PC-9 (cell line): ENCODE data around the gene MAPKBP1. TPM values are rescaled to one million over a fixed set of nuclear protein-coding genes. Genes with fewer than 3 reads are reported as not detected.

ENCODE experiments used
- BruUV-seq: library from RNA; stranded (reverse); fragments of 400-500 nt; replicated peaks from 2 replicates; lab custom pipeline; 2021; lab: Mats Ljungman, UMichigan
- CTCF ChIA-PET: fragments of 300-600 bp; sonication (Branson Sonifier 250); formaldehyde crosslinking; loops from one replicate; lab custom pipeline; 2022; ENCODE audit warnings: antibody characterized with exemption; lab: Charles Lee
- POLR2A ChIA-PET: fragments of 300-600 bp; sonication (Branson Sonifier 250); formaldehyde crosslinking; loops from one replicate; lab custom pipeline; 2022; ENCODE audit warnings: antibody characterized with exemption; ENCODE audit not compliant: unreplicated experiment; lab: Charles Lee
- DNase-seq, 2 experiments: peaks; one replicate each; pipeline versions ENCODE4 v3.0.0 to v3.0.0-alpha.2; 2015 to 2022; ENCODE audit warnings: mixed read lengths in 1 of 2
- H2AFZ ChIP-seq: fragments of 200-600 bp; sonication (generic); 2 replicates; pipeline ENCODE4 v1.8.1; 2017; ENCODE audit warnings: antibody characterized with exemption
- H3F3A ChIP-seq: fragments of 200-600 bp; sonication (generic); 2 replicates; pipeline ENCODE4 v1.8.1; 2017; ENCODE audit warnings: antibody characterized with exemption, mild to moderate bottlenecking, low read depth; ENCODE audit not compliant: insufficient read depth
- H3K27ac ChIP-seq: fragments of 200-600 bp; sonication (generic); 2 replicates; pipeline ENCODE4 v1.6.1; 2016; ENCODE audit warnings: mixed run types
- H3K27me3 ChIP-seq: fragments of 200-600 bp; sonication (generic); 2 replicates; pipeline ENCODE4 v1.6.1; 2016; ENCODE audit warnings: low read depth, mixed run types; ENCODE audit not compliant: insufficient read depth
- H3K36me3 ChIP-seq: fragments of 200-600 bp; sonication (generic); 2 replicates; pipeline ENCODE4 v1.6.1; 2016; ENCODE audit warnings: low read depth, mixed run types
- H3K4me1 ChIP-seq: fragments of 200-600 bp; sonication (generic); replicated peaks from 2 replicates; pipeline ENCODE4 v1.6.1; 2016; ENCODE audit warnings: mixed run types; ENCODE audit not compliant: insufficient read depth
- H3K4me2 ChIP-seq: fragments of 200-600 bp; sonication (generic); 2 replicates; pipeline ENCODE4 v1.6.1; 2017; ENCODE audit warnings: mixed run types
- H3K4me3 ChIP-seq: fragments of 200-600 bp; sonication (generic); 2 replicates; pipeline ENCODE4 v1.6.1; 2016; ENCODE audit warnings: mixed run types
- H3K79me2 ChIP-seq: fragments of 200-600 bp; sonication (generic); 2 replicates; pipeline ENCODE4 v1.6.1; 2017; ENCODE audit warnings: low read depth, mixed run types
- H3K9me2 ChIP-seq: fragments of 200-600 bp; sonication (generic); 2 replicates; pipeline ENCODE4 v1.8.1; 2017; ENCODE audit warnings: mild to moderate bottlenecking; ENCODE audit not compliant: insufficient read depth
- H3K9me3 ChIP-seq: fragments of 200-600 bp; sonication (generic); 2 replicates; pipeline ENCODE4 v1.8.1; 2016; ENCODE audit warnings: low read depth; ENCODE audit not compliant: insufficient read depth
- H4K20me1 ChIP-seq: fragments of 200-600 bp; sonication (generic); 2 replicates; pipeline ENCODE4 v1.8.1; 2017; ENCODE audit not compliant: insufficient read depth
- EZH2 ChIP-seq: fragments of 200-600 bp; sonication (generic); IDR thresholded peaks from 2 replicates; pipeline ENCODE4 v1.8.0; 2017; ENCODE audit warnings: antibody characterized with exemption, low read depth
- intact Hi-C: fragments of 100-400 bp; cut with micrococcal nuclease; formaldehyde crosslinking; loops from one replicate; pipeline ENCODE4 v1.10.0; 2022; ENCODE audit not compliant: unreplicated experiment
- microRNA-seq: library from miRNA; unstranded; fragments of <30 nt; microRNA quantifications from one replicate; pipeline ENCODE4 v1.2.0, GENCODE V29; 2021; ENCODE audit warnings: borderline number of aligned reads, borderline replicate concordance
- total RNA-seq: library from RNA; stranded (reverse); gene quantifications from 2 replicates; pipeline ENCODE4 v1.2.3, GENCODE V29; 2021
- TF ChIP-seq, protein P1 (sequence below): fragments of 200-600 bp; sonication (generic); conservative IDR thresholded peaks from 2 replicates; pipeline ENCODE4 v1.6.1; 2017; ENCODE audit warnings: mixed run types, antibody characterized with exemption, mild to moderate bottlenecking, moderate library complexity

MAPKBP1 gene
- total RNA-seq, 1 experiment from 2014 or later = 22.9 TPM

DNA sequence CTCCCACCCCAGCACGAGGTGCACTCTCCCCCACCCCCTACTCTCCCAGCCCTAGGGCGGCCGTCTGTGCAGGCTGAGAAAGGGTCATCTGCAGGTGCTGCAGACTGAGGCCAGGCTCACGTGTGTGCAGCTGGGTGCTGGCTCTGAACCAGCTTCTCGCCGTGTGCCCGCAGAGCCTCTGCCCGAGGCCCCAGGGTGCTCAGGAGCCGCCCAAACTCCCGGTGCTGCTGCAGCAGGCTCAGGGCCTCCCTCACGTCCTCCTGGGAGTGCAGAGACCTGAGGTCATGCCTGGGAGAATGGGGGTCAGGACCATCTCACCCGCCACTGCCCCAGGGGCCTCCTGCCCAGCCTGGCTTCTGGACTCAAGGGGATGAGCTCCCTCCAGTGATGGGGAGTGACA lies 102.4 kb downstream of the MAPKBP1 start:
- CTCF ChIA-PET = no interaction called here
- intact Hi-C loops = no loop called here
- no TSS peak for BruUV-seq
- Histone ChIP-seq H3K27ac (no peak overlapping the region), H3K36me3 (no peaks in the 10 kb centered on the region), H3K9me3 (no peaks in the 10 kb centered on the region), H3K4me2 (no peak overlapping the region), H3K27me3 (no peaks in the 10 kb centered on the region), H2AFZ (no peak overlapping the region), H4K20me1 (no peaks in the 10 kb centered on the region), H3K79me2 (no peaks in the 10 kb centered on the region), H3K4me1 (no peaks in the 10 kb centered on the region), H3K4me3 (no peak overlapping the region), H3F3A (no peaks in the 10 kb centered on the region), H3K9me2 (no peaks in the 10 kb centered on the region)
- POLR2A ChIA-PET = no interaction called here
- TF ChIP-seq, protein P1, sequence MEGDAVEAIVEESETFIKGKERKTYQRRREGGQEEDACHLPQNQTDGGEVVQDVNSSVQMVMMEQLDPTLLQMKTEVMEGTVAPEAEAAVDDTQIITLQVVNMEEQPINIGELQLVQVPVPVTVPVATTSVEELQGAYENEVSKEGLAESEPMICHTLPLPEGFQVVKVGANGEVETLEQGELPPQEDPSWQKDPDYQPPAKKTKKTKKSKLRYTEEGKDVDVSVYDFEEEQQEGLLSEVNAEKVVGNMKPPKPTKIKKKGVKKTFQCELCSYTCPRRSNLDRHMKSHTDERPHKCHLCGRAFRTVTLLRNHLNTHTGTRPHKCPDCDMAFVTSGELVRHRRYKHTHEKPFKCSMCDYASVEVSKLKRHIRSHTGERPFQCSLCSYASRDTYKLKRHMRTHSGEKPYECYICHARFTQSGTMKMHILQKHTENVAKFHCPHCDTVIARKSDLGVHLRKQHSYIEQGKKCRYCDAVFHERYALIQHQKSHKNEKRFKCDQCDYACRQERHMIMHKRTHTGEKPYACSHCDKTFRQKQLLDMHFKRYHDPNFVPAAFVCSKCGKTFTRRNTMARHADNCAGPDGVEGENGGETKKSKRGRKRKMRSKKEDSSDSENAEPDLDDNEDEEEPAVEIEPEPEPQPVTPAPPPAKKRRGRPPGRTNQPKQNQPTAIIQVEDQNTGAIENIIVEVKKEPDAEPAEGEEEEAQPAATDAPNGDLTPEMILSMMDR = no peak
- TF ChIP-seq EZH2 = no peak
- DNase-seq = no peak

Small RNA genes within 50 kb of the gene (microRNA-seq; reads per million reads assigned to microRNA genes)
- not detected for gene MIR4310

Other genes with a start within 250 kb of the MAPKBP1 start
- gene RPAP1, start 230.2 kb upstream of the MAPKBP1 start, total RNA-seq = 47.7 and 51.4 TPM in 2 replicates
- gene TYRO3, start 215.3 kb upstream of the MAPKBP1 start, total RNA-seq = 30.3 and 30.8 TPM in 2 replicates
- gene MGA, start 114.1 kb upstream of the MAPKBP1 start, total RNA-seq = 31.8 and 38.5 TPM in 2 replicates
- gene JMJD7, start 53.6 kb downstream of the MAPKBP1 start, total RNA-seq = 6.5 and 11.7 TPM in 2 replicates
- gene PLA2G4B, start 64.4 kb downstream of the MAPKBP1 start, total RNA-seq = 3.6 and 7.8 TPM in 2 replicates
- 2.6 and 4.2 TPM in 2 replicates for gene SPTBN5, start 119.6 kb downstream of the MAPKBP1 start, total RNA-seq
- gene EHD4, start 198.1 kb downstream of the MAPKBP1 start, total RNA-seq = 15.4 and 18.1 TPM in 2 replicates
- not detected in 2 replicates for gene PLA2G4E, start 246.6 kb downstream of the MAPKBP1 start, total RNA-seq